Astrocyte (in vitro differentiated cells and primary cell): Measurements from ENCODE around the gene PIBF1. TPM values are rescaled to one million over a fixed set of nuclear protein-coding genes. Genes with fewer than 3 reads are reported as not detected.

Experiments used
- DNase-seq: peaks from one replicate; pipeline ENCODE4 v3.0.0-alpha.2; 2010; ENCODE audit warnings: low read depth
- FAIRE-seq: peaks from 2 replicates; lab custom pipeline; 2011; peaks lifted over from hg19 to GRCh38; lab: Jason Lieb, UNC
- H2AFZ ChIP-seq: 2 replicates; pipeline ENCODE4 v1.6.0; 2012; ENCODE audit warnings: low read depth, low read length, inconsistent platforms
- H3K27ac ChIP-seq: 2 replicates; pipeline ENCODE4 v1.5.1; 2011; ENCODE audit warnings: low read depth, low read length, inconsistent platforms
- H3K27me3 ChIP-seq: 2 replicates; pipeline ENCODE4 v1.6.0; 2011; ENCODE audit warnings: low read length, inconsistent platforms; ENCODE audit not compliant: insufficient read depth
- H3K36me3 ChIP-seq: 2 replicates; pipeline ENCODE4 v1.5.1; 2011; ENCODE audit warnings: low read length, inconsistent platforms; ENCODE audit not compliant: insufficient read depth
- H3K4me1 ChIP-seq: 2 replicates; pipeline ENCODE4 v1.5.1; 2011; ENCODE audit warnings: low read length, inconsistent platforms; ENCODE audit not compliant: insufficient read depth
- H3K4me2 ChIP-seq: 2 replicates; pipeline ENCODE4 v1.6.0; 2012; ENCODE audit warnings: low read length, inconsistent platforms
- H3K4me3 ChIP-seq: 2 replicates; pipeline ENCODE4 v1.5.1; 2011; ENCODE audit warnings: low read depth, mild to moderate bottlenecking, low read length, inconsistent platforms; ENCODE audit not compliant: insufficient read depth
- H3K79me2 ChIP-seq: 2 replicates; pipeline ENCODE4 v1.6.0; 2012; ENCODE audit warnings: mild to moderate bottlenecking, low read length, inconsistent platforms; ENCODE audit not compliant: insufficient read depth
- H3K9ac ChIP-seq: 2 replicates; pipeline ENCODE4 v1.6.0; 2012; ENCODE audit warnings: mild to moderate bottlenecking, low read length, inconsistent platforms
- H3K9me3 ChIP-seq: 2 replicates; pipeline ENCODE4 v1.5.1; 2012; ENCODE audit warnings: low read depth, mild to moderate bottlenecking, low read length, inconsistent platforms; ENCODE audit not compliant: insufficient read depth
- H4K20me1 ChIP-seq: 2 replicates; pipeline ENCODE4 v1.6.0; 2012; ENCODE audit warnings: low read length, inconsistent platforms; ENCODE audit not compliant: insufficient read depth
- H3K27ac Mint-ChIP-seq: one replicate; pipeline ENCODE4 v1.8.0; 2021; ENCODE audit warnings: mild to moderate bottlenecking, mixed read lengths; ENCODE audit not compliant: unreplicated experiment
- H3K27me3 Mint-ChIP-seq: one replicate; pipeline ENCODE4 v1.8.0; 2021; ENCODE audit warnings: low read depth, mixed read lengths; ENCODE audit not compliant: unreplicated experiment
- H3K36me3 Mint-ChIP-seq: one replicate; pipeline ENCODE4 v1.8.0; 2021; ENCODE audit warnings: low read depth, mixed read lengths; ENCODE audit not compliant: unreplicated experiment
- H3K4me1 Mint-ChIP-seq: one replicate; pipeline ENCODE4 v1.8.0; 2021; ENCODE audit warnings: low read depth, mixed read lengths; ENCODE audit not compliant: unreplicated experiment
- H3K4me3 Mint-ChIP-seq: one replicate; pipeline ENCODE4 v1.8.0; 2021; ENCODE audit warnings: mild to moderate bottlenecking, moderate library complexity, mixed read lengths; ENCODE audit not compliant: unreplicated experiment
- H3K9me3 Mint-ChIP-seq: one replicate; pipeline ENCODE4 v1.8.0; 2021; ENCODE audit warnings: mild to moderate bottlenecking, mixed read lengths; ENCODE audit not compliant: unreplicated experiment
- EZH2 ChIP-seq: IDR thresholded peaks from 2 replicates; pipeline ENCODE4 v1.6.1; 2012; ENCODE audit warnings: mild to moderate bottlenecking, low read length, inconsistent platforms; ENCODE audit not compliant: insufficient read depth
- total RNA-seq: library from RNA; stranded (reverse); gene quantifications from 2 replicates; pipeline ENCODE4 v1.2.1, GENCODE V29; 2021
- TF ChIP-seq, protein P1 (sequence below): IDR thresholded peaks from 2 replicates; pipeline ENCODE4 v1.5.1; 2011; ENCODE audit warnings: low read depth, mild to moderate bottlenecking, inconsistent platforms, low read length, moderate library complexity; ENCODE audit not compliant: insufficient read depth

PIBF1 gene
- total RNA-seq, 1 donor from 2014 or later = 19.3 TPM

DNA sequence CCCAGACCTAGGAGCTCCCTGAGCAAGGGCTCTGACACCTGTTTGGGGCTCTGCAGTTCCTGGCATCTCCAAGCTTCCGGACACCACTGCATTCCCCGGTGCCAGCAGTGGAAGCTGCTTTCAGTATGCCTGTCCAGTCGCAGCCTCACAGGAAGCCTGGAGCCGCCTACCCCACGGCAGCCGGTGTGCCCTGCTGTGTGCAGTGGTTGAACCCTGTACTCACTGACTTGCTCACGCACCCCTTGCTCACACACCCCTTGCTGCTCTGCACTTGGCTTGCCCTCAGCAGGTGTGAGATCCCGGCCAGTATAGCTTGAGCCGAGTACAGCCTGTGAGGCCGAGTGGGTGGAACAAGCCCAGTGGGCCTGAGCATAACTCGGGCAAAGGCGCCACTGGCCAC, 70.3 kb downstream of the PIBF1 start:
- no peaks in the 10 kb centered on the region for H3K4me1 ChIP-seq
- no peaks in the 10 kb centered on the region for H3K9me3 ChIP-seq
- H3K9me3 Mint-ChIP-seq = no peaks in the 10 kb centered on the region
- no peak overlapping the region for H2AFZ ChIP-seq
- no peaks in the 10 kb centered on the region for H3K27me3 ChIP-seq
- H3K79me2 ChIP-seq = no peaks in the 10 kb centered on the region
- H3K4me1 Mint-ChIP-seq = peaks cover 3% of the 10 kb centered on the region
- no peaks in the 10 kb centered on the region for H3K36me3 Mint-ChIP-seq
- H3K27me3 Mint-ChIP-seq = no peaks in the 10 kb centered on the region
- DNase-seq (no peak), FAIRE-seq (no peak)
- H4K20me1 ChIP-seq = no peaks in the 10 kb centered on the region
- no peak overlapping the region for H3K27ac Mint-ChIP-seq
- no peak for TF ChIP-seq EZH2
- TF ChIP-seq, protein P1, sequence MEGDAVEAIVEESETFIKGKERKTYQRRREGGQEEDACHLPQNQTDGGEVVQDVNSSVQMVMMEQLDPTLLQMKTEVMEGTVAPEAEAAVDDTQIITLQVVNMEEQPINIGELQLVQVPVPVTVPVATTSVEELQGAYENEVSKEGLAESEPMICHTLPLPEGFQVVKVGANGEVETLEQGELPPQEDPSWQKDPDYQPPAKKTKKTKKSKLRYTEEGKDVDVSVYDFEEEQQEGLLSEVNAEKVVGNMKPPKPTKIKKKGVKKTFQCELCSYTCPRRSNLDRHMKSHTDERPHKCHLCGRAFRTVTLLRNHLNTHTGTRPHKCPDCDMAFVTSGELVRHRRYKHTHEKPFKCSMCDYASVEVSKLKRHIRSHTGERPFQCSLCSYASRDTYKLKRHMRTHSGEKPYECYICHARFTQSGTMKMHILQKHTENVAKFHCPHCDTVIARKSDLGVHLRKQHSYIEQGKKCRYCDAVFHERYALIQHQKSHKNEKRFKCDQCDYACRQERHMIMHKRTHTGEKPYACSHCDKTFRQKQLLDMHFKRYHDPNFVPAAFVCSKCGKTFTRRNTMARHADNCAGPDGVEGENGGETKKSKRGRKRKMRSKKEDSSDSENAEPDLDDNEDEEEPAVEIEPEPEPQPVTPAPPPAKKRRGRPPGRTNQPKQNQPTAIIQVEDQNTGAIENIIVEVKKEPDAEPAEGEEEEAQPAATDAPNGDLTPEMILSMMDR = no peak
- H3K4me3 Mint-ChIP-seq = no peak overlapping the region
- no peak overlapping the region for H3K27ac ChIP-seq
- peaks cover 2% of the 10 kb centered on the region for H3K36me3 ChIP-seq
- H3K4me3 ChIP-seq = no peak overlapping the region
- no peak overlapping the region for H3K9ac ChIP-seq
- H3K4me2 ChIP-seq = no peak overlapping the region

DNA sequence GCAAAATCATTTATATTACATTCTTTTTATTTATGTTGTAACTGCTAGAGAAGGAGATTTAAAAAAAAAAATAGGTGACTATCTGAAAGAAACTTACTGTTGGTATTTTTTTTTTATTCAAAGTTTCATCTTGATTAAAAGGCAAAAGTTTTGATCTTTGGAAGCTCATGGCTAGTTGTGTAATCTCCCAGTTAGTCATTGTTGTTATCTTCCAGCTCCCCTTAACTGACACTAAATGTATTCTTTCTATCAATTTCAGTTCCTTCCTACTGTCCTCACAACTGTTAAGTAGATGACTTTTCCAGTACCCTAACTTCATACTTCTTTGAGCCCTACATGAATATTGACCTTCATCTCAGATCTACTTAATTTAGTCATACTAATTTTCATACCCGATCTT, 71.1 kb downstream of the PIBF1 start:
- Histone ChIP-seq H3K4me1 (no peaks in the 10 kb centered on the region), H3K27me3 (no peaks in the 10 kb centered on the region), H3K9me3 (no peaks in the 10 kb centered on the region), H3K36me3 (no peaks in the 10 kb centered on the region), H3K4me3 (no peak overlapping the region), H3K79me2 (no peaks in the 10 kb centered on the region), H3K9ac (no peak overlapping the region), H4K20me1 (no peaks in the 10 kb centered on the region), H3K4me2 (no peak overlapping the region), H3K27ac (no peak overlapping the region), H2AFZ (no peak overlapping the region)
- no peak for FAIRE-seq
- TF ChIP-seq, protein P1 = no peak
- no peak for TF ChIP-seq EZH2
- Mint-ChIP-seq H3K9me3 (no peaks in the 10 kb centered on the region), H3K27ac (no peak overlapping the region), H3K27me3 (no peaks in the 10 kb centered on the region), H3K4me3 (no peak overlapping the region), H3K4me1 (peaks cover 3% of the 10 kb centered on the region), H3K36me3 (no peaks in the 10 kb centered on the region)
- peak; percentile 2 for DNase-seq

DNA sequence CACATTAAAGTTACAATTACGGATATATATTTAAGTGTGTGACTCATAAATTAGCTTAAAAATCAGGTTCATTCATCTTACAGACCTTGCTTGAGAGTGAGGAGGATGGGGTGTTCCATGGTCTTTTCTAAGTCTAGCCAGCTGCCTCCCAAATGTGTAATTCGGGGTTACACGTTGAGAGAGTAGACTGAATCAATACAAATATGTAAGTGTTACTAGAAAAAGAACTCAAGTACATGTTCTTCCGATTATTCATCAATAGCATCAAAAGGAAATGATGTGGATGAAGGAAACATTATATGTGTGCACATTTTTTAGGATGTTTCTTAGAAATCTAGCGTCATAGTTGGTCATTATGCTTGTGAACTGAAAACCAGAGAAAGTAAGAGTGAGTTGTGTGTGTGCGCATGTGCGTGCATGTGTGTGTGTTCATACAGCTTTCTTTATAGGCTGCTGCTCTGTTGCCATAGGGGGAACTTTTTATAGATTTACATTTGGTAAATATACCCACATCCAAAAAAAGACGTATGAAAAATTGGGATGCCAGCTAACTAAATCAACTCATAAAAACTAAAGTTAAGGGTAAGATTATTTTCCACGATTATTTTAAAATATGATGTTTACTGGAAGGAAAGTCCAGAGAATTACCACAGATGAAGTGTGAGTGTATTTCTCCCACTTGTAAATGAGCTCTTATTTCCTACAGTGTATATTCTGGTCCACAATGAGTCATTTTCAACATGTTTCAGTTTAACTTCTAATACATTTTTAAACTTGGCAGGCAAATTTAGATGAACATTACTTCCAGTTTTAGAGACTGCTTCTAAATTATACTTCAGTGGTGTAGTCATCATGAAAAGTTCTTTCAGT, 82.4 kb downstream of the PIBF1 start:
- H3K9ac ChIP-seq = no peak overlapping the region
- H3K9me3 ChIP-seq = no peaks in the 10 kb centered on the region
- no peaks in the 10 kb centered on the region for H4K20me1 ChIP-seq
- H3K36me3 ChIP-seq = peaks cover 3% of the 10 kb centered on the region
- Mint-ChIP-seq H3K9me3 (no peaks in the 10 kb centered on the region), H3K27ac (no peak overlapping the region), H3K36me3 (peaks cover 4% of the 10 kb centered on the region), H3K4me3 (no peak overlapping the region), H3K27me3 (no peaks in the 10 kb centered on the region), H3K4me1 (no peaks in the 10 kb centered on the region)
- no peak overlapping the region for H3K4me2 ChIP-seq
- no peaks in the 10 kb centered on the region for H3K27me3 ChIP-seq
- H3K4me1 ChIP-seq = no peaks in the 10 kb centered on the region
- TF ChIP-seq, protein P1 = no peak
- no peak for TF ChIP-seq EZH2
- no peak overlapping the region for H3K4me3 ChIP-seq
- H2AFZ ChIP-seq = no peak overlapping the region
- DNase-seq (peak; percentile 59), FAIRE-seq (peak; percentile 82)
- H3K79me2 ChIP-seq = no peaks in the 10 kb centered on the region
- H3K27ac ChIP-seq = no peak overlapping the region
